ENCODE data around the gene STRN4.

DNA sequence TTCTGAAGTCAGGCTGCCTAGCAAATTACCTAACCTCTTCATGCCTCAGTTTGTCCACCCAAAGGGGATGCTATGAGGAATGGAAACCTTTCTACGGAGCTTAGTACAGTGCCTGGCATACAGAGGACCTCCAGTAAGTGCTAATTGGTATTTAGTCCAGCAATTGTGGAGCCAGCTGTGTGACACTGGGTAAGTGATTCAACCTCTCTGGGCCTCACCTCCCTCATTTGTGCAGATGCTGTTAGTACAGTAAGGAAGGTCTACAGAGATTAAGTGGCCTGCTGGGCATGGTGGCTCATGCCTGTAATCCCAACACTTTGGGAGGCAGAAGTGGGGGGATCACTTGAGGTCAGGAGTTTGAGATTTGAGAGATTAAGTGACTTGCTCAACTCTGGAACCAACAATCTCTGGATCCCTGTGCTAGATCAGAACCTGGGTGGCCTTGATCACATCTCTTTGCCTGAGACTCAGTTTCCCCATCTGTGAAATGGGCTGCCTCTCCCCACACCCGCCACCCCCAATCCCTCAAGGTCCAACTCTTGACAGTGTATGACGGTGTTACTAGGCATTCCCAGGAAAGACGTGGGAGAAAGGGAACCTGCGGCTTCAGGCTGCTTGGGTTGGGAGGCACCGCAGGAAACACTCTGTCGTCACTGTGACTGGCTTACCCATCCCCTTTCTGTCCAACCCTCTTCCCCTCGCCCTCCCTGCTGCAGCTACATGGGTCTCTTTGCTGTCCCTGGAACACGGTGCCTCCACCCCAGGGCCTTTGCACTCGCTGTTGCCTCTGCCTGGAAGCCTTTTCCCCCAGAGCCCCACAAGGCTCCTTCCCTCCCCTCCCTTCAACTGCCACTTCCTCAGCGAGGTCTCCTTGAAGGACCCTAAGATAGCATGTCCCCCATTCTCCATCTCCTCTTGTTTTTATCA, 47.6 kb downstream of the STRN4 start:
- TF ChIP-seq, protein P1, sequence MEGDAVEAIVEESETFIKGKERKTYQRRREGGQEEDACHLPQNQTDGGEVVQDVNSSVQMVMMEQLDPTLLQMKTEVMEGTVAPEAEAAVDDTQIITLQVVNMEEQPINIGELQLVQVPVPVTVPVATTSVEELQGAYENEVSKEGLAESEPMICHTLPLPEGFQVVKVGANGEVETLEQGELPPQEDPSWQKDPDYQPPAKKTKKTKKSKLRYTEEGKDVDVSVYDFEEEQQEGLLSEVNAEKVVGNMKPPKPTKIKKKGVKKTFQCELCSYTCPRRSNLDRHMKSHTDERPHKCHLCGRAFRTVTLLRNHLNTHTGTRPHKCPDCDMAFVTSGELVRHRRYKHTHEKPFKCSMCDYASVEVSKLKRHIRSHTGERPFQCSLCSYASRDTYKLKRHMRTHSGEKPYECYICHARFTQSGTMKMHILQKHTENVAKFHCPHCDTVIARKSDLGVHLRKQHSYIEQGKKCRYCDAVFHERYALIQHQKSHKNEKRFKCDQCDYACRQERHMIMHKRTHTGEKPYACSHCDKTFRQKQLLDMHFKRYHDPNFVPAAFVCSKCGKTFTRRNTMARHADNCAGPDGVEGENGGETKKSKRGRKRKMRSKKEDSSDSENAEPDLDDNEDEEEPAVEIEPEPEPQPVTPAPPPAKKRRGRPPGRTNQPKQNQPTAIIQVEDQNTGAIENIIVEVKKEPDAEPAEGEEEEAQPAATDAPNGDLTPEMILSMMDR (IDR thresholded peaks at IDR 0.05; ENCODE audit: low read length) = no peak
- TF ChIP-seq EZH2 (optimal IDR thresholded peaks at IDR 0.05; ENCODE audit: low read depth, low read length) = no peak
- no peak for TF ChIP-seq EZH2phosphoT487 (IDR thresholded peaks at IDR 0.05; ENCODE audit: low read length)

Data from MM.1S (cell line).